Breast epithelium (tissue), 3 donors: ENCODE measurements around the gene POFUT2.

Source experiments
- POLR2A ChIP-seq: fragments of 450-650 bp; IDR thresholded peaks from one replicate; pipeline ENCODE4 v1.6.1; 2016; ENCODE audit warnings: antibody characterized with exemption, mild to moderate bottlenecking, moderate library complexity
- POLR2AphosphoS5 ChIP-seq, 3 donors: sonication (generic); formaldehyde crosslinking; IDR thresholded peaks; one replicate each; pipeline ENCODE4 v1.6.1; 2017; ENCODE audit warnings: antibody characterized with exemption in 3 of 3

DNA sequence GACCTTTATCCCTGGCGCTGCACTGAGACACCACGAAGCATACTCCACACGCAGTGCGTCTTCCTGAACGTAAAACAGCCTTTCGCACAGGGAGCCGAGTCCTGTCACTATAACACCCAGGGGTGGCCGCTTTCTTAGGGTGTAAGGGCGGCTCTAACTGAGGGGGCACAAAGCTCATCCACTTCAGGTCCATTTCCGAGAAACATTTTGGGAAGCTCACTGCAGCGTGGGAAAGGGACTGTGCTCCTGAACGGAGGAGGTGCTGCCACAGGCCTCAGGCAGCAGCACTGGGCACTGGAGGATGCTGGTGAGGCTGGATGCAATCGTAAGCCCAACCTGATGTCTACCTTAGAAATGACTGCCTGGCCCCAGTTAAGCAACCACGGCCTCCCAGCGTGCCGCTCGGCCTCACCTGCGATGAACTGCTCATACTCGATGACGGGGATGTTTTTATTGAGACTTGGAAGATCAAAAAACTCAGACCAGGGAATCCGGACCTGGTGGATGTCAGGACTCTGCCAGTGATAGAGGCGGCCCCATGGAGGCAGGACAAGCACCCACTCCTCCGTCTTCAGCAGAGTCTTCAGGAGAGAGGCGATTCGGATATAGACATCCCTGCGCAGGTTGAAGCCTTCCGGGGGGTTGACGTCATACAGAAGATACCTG, 2.3 kb downstream of the POFUT2 start:
- TF ChIP-seq POLR2A (no peak), POLR2AphosphoS5 (IDR thresholded peaks at IDR 0.05) (no peak)
